Thyroid gland (tissue), 4 donors: ENCODE measurements around the gene CAPN14. TPM values are rescaled to one million over a fixed set of nuclear protein-coding genes. Genes with fewer than 3 reads are reported as not detected.

ENCODE experiments used
- DNase-seq, 2 donors: peaks; one replicate each; pipeline ENCODE4 v3.0.0-alpha.2; 2019
- H3K27ac ChIP-seq, 3 donors: fragments of 200-600 bp; sonication (generic); 1 replicate in 2 of 3; 2 replicates in 1 of 3; pipeline ENCODE4 v1.5.1; 2016 to 2019; ENCODE audit warnings: mild to moderate bottlenecking in 1 of 3, moderate library complexity in 1 of 3
- H3K27me3 ChIP-seq: fragments of 200-600 bp; sonication (generic); one replicate; pipeline ENCODE4 v1.5.1; 2019
- H3K36me3 ChIP-seq, 2 donors: fragments of 200-600 bp; sonication (generic); one replicate each; pipeline ENCODE4 v1.5.1; 2016 to 2019
- H3K4me1 ChIP-seq, 2 donors: fragments of 200-600 bp; sonication (generic); one replicate each; pipeline ENCODE4 v1.5.1; 2017 to 2019
- H3K4me3 ChIP-seq, 3 donors: fragments of 200-600 bp; sonication (generic); replicated peaks in 1 of 3; 1 replicate in 2 of 3; 2 replicates in 1 of 3; pipeline ENCODE4 v1.5.1; 2016; ENCODE audit warnings: mild to moderate bottlenecking in 1 of 3
- H3K9me3 ChIP-seq: fragments of 200-600 bp; sonication (generic); one replicate; pipeline ENCODE4 v1.5.1; 2017
- POLR2A ChIP-seq, 2 donors: fragments of 450-650 bp; IDR thresholded peaks; one replicate each; pipeline ENCODE4 v1.6.1; 2017; ENCODE audit warnings: antibody characterized with exemption in 2 of 2, mild to moderate bottlenecking in 2 of 2, moderate library complexity in 1 of 2
- WGBS, 2 donors: methylation state at CpG; one replicate each; pipeline ENCODE4 v1.1.5; 2017; 5-methylcytosine and 5-hydroxymethylcytosine counted together
- intact Hi-C: fragments of 100-400 bp; cut with DNase I; formaldehyde crosslinking; loops from one replicate; pipeline ENCODE4 v1.15.1; 2023
- total RNA-seq, 4 donors: library from RNA; depleted of rRNA; stranded (reverse); fragments of >200 nt; gene quantifications; one replicate each; pipeline ENCODE4 v1.2.3, GENCODE V29; 2016
- TF ChIP-seq, protein P1 (sequence below), 6 experiments: fragments of 200-600 bp in 3 of 6; fragments of 450-650 bp in 3 of 6; sonication (generic) in 3 of 6; IDR thresholded peaks; one replicate each; pipeline ENCODE4 v1.5.1; 2016 to 2019; ENCODE audit warnings: antibody characterized with exemption in 6 of 6, mild to moderate bottlenecking in 2 of 6, inconsistent platforms in 1 of 6, moderate library complexity in 1 of 6

CAPN14 gene
- total RNA-seq, 4 donors from 2014 or later: 0.15 to 0.27 TPM; not detected in 2

GRCh38 chr2:31219131-31219969, 2.0 kb upstream of the CAPN14 start:
- Histone ChIP-seq H3K4me1 (no peaks in the 10 kb centered on the region), H3K27ac (no peak overlapping the region), H3K36me3 (no peaks in the 10 kb centered on the region), H3K9me3 (no peaks in the 10 kb centered on the region), H3K27me3 (no peaks in the 10 kb centered on the region), H3K4me3 (no peak overlapping the region)
- intact Hi-C loops: no loop called here
- no peak for TF ChIP-seq POLR2A (IDR thresholded peaks at IDR 0.05)
- TF ChIP-seq, protein P1, sequence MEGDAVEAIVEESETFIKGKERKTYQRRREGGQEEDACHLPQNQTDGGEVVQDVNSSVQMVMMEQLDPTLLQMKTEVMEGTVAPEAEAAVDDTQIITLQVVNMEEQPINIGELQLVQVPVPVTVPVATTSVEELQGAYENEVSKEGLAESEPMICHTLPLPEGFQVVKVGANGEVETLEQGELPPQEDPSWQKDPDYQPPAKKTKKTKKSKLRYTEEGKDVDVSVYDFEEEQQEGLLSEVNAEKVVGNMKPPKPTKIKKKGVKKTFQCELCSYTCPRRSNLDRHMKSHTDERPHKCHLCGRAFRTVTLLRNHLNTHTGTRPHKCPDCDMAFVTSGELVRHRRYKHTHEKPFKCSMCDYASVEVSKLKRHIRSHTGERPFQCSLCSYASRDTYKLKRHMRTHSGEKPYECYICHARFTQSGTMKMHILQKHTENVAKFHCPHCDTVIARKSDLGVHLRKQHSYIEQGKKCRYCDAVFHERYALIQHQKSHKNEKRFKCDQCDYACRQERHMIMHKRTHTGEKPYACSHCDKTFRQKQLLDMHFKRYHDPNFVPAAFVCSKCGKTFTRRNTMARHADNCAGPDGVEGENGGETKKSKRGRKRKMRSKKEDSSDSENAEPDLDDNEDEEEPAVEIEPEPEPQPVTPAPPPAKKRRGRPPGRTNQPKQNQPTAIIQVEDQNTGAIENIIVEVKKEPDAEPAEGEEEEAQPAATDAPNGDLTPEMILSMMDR (IDR thresholded peaks at IDR 0.05): no peak
- WGBS, 2 donors: 62 to 66% methylated on average over 11 of the region's 11 CpGs
- no peak for DNase-seq

- no peak overlapping the region for H3K27ac ChIP-seq
- no peak for TF ChIP-seq POLR2A (IDR thresholded peaks at IDR 0.05)
- TF ChIP-seq, protein P1 (IDR thresholded peaks at IDR 0.05): no peak
- 79 to 84% methylated on average over 5 of the region's 5 CpGs for WGBS, 2 donors
These were observed 581 bp downstream of the CAPN14 start for GRCh38 chr2:31216734-31217133.

DNA sequence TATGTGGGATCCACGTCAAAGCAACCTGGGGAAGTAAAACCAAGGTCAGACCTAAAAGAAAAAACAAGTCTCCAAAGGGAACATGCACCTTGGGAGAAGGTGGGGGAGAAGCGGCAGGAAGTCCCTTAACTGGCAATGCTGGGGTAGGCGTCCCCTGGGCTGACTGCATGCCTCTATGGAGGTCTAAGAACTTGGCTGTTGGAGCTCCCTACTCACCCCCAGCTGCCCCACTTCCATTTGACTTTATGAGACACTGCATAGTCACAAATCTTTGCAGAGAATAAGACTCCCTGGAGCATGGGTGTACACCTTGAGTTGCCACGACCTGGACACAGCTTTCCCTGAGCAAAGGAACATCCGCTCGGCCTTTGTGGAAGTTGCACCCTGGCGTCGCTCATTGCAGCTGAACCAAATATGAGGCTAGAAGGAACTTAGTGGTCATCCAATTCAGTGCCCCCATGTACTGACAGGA, 2.8 kb downstream of the CAPN14 start:
- no peaks in the 10 kb centered on the region for H3K27me3 ChIP-seq
- no peaks in the 10 kb centered on the region for H3K36me3 ChIP-seq
- 86 to 87% methylated on average over 8 of the region's 8 CpGs for WGBS, 2 donors
- H3K27ac ChIP-seq: no peak overlapping the region
- no peaks in the 10 kb centered on the region for H3K4me1 ChIP-seq
- no peak for DNase-seq
- intact Hi-C loops: no loop called here
- H3K4me3 ChIP-seq: no peak overlapping the region
- no peaks in the 10 kb centered on the region for H3K9me3 ChIP-seq
- TF ChIP-seq, protein P1 (IDR thresholded peaks at IDR 0.05): no peak
- no peak for TF ChIP-seq POLR2A (IDR thresholded peaks at IDR 0.05)

More at GRCh38 chr2:31216734-31217133, 581 bp downstream of the CAPN14 start:
- Histone ChIP-seq H3K9me3 (no peaks in the 10 kb centered on the region), H3K4me1 (no peaks in the 10 kb centered on the region), H3K27me3 (no peaks in the 10 kb centered on the region), H3K36me3 (no peaks in the 10 kb centered on the region), H3K4me3 (no peak overlapping the region)
- no peak for DNase-seq
- intact Hi-C loops: no loop called here

GRCh38 chr2:31213601-31214443, 3.5 kb downstream of the CAPN14 start:
- intact Hi-C loops: no loop called here
- Histone ChIP-seq H3K27me3 (no peaks in the 10 kb centered on the region), H3K4me3 (no peak overlapping the region), H3K9me3 (no peaks in the 10 kb centered on the region), H3K36me3 (no peaks in the 10 kb centered on the region), H3K4me1 (no peaks in the 10 kb centered on the region), H3K27ac (no peak overlapping the region)
- WGBS, 2 donors: 16 to 44% methylated on average over 4 of the region's 4 CpGs
- DNase-seq: no peak
- TF ChIP-seq POLR2A (IDR thresholded peaks at IDR 0.05): no peak
- TF ChIP-seq, protein P1 (IDR thresholded peaks at IDR 0.05): no peak
